Neural cell (in vitro differentiated cells): Measurements from ENCODE around the gene SYT17. TPM values are rescaled to one million over a fixed set of nuclear protein-coding genes. Genes with fewer than 3 reads are reported as not detected.

Experiments used
- H2AFZ ChIP-seq: fragments of 200-600, 300-800 bp; sonication (generic), shearing (Covaris generic); 2 replicates; pipeline ENCODE4 v1.6.0; 2014; ENCODE audit warnings: low read depth, mild to moderate bottlenecking, antibody characterized with exemption, low read length, moderate library complexity
- H3F3A ChIP-seq: fragments of 200-600 bp; shearing (Covaris generic); 2 replicates; pipeline ENCODE4 v1.6.1; 2016; ENCODE audit warnings: mild to moderate bottlenecking, moderate library complexity, mixed read lengths, antibody characterized with exemption, low read length; ENCODE audit not compliant: insufficient read depth, poor library complexity, severe bottlenecking
- H3K27ac ChIP-seq: fragments of 200-600, 300-800 bp; sonication (generic), shearing (Covaris generic); 2 replicates; pipeline ENCODE4 v1.5.1; 2014; ENCODE audit warnings: mild to moderate bottlenecking, low read length, moderate library complexity
- H3K27me3 ChIP-seq: fragments of 300-800, 200-600 bp; sonication (generic), shearing (Covaris generic); 2 replicates; pipeline ENCODE4 v1.6.0; 2014; ENCODE audit warnings: mild to moderate bottlenecking, low read depth, low read length, moderate library complexity; ENCODE audit not compliant: insufficient read depth
- H3K36me3 ChIP-seq: fragments of 300-800, 200-600 bp; sonication (generic), shearing (Covaris generic); 2 replicates; pipeline ENCODE4 v1.5.1; 2014; ENCODE audit warnings: mild to moderate bottlenecking, antibody characterized with exemption, low read length, moderate library complexity; ENCODE audit not compliant: insufficient read depth
- H3K4me2 ChIP-seq: fragments of 300-800, 200-600 bp; sonication (generic), shearing (Covaris generic); 2 replicates; pipeline ENCODE4 v1.6.0; 2014; ENCODE audit warnings: mild to moderate bottlenecking, low read length
- H3K4me3 ChIP-seq: fragments of 300-800, 200-600 bp; sonication (generic), shearing (Covaris generic); 2 replicates; pipeline ENCODE4 v1.5.1; 2014; ENCODE audit warnings: mild to moderate bottlenecking, low read length, moderate library complexity
- H3K79me2 ChIP-seq: fragments of 200-600 bp; shearing (Covaris generic); replicated peaks from 2 replicates; pipeline ENCODE4 v1.6.0; 2014; ENCODE audit warnings: mild to moderate bottlenecking, low read length, moderate library complexity; ENCODE audit not compliant: insufficient read depth
- H3K9ac ChIP-seq: fragments of 300-800, 200-600 bp; sonication (generic), shearing (Covaris generic); 2 replicates; pipeline ENCODE4 v1.6.1; 2016; ENCODE audit warnings: mild to moderate bottlenecking, low read length, mixed read lengths
- H3K9me2 ChIP-seq: fragments of 200-600 bp; shearing (Covaris generic); 2 replicates; pipeline ENCODE4 v1.6.1; 2016; ENCODE audit warnings: mild to moderate bottlenecking, low read length, mixed read lengths; ENCODE audit not compliant: insufficient read depth
- H3K9me3 ChIP-seq: fragments of 200-600, 300-800 bp; sonication (generic), shearing (Covaris generic); 2 replicates; pipeline ENCODE4 v1.6.1; 2016; ENCODE audit warnings: mild to moderate bottlenecking, mixed run types, low read length, moderate library complexity, mixed read lengths
- H4K20me1 ChIP-seq: fragments of 200-600 bp; shearing (Covaris generic); 2 replicates; pipeline ENCODE4 v1.6.1; 2016; ENCODE audit warnings: mild to moderate bottlenecking, mixed run types; ENCODE audit not compliant: insufficient read depth
- CTCF ChIP-seq: fragments of 450-650 bp; IDR thresholded peaks from 2 replicates; pipeline ENCODE4 v1.5.1; 2014; ENCODE audit warnings: antibody characterized with exemption, mild to moderate bottlenecking, moderate library complexity; ENCODE audit not compliant: poor library complexity, severe bottlenecking
- EP300 ChIP-seq: fragments of 450-650 bp; conservative IDR thresholded peaks from 2 replicates; pipeline ENCODE4 v1.6.1; 2014; ENCODE audit warnings: antibody characterized with exemption, mild to moderate bottlenecking, moderate library complexity; ENCODE audit not compliant: poor library complexity, severe bottlenecking
- EZH2 ChIP-seq: fragments of 200-600, 300-800 bp; shearing (Covaris generic), sonication (generic); IDR thresholded peaks from 2 replicates; pipeline ENCODE4 v1.6.1; 2014; ENCODE audit warnings: antibody characterized with exemption, low read length, borderline replicate concordance, mild to moderate bottlenecking; ENCODE audit not compliant: insufficient read depth, poor library complexity, severe bottlenecking
- MXI1 ChIP-seq: fragments of 450-650 bp; conservative IDR thresholded peaks from 2 replicates; pipeline ENCODE4 v1.6.1; 2014; ENCODE audit warnings: antibody characterized with exemption, mild to moderate bottlenecking; ENCODE audit not compliant: poor library complexity, severe bottlenecking
- POLR2AphosphoS5 ChIP-seq: IDR thresholded peaks from 2 replicates; pipeline ENCODE4 v1.6.1; 2012
- RAD21 ChIP-seq: fragments of 450-650 bp; conservative IDR thresholded peaks from 2 replicates; pipeline ENCODE4 v1.6.1; 2014; ENCODE audit warnings: antibody characterized with exemption, mild to moderate bottlenecking, moderate library complexity
- SMC3 ChIP-seq: fragments of 450-650 bp; conservative IDR thresholded peaks from 2 replicates; pipeline ENCODE4 v1.6.1; 2014; ENCODE audit warnings: antibody characterized with exemption, mild to moderate bottlenecking, moderate library complexity; ENCODE audit not compliant: poor library complexity
- TAF1 ChIP-seq: IDR thresholded peaks from 2 replicates; pipeline ENCODE4 v1.6.1; 2012; ENCODE audit warnings: low read depth
- polyA plus RNA-seq: library from polyadenylated mRNA; depleted of rRNA; stranded (reverse); fragments of >200 nt; gene quantifications from 2 replicates; pipeline ENCODE4 v1.2.3, GENCODE V29; 2014
- TF ChIP-seq, protein P1 (sequence below): IDR thresholded peaks from 2 replicates; pipeline ENCODE4 v1.6.1; 2012; ENCODE audit warnings: borderline replicate concordance

Gene SYT17
- polyA plus RNA-seq, 1 donor from 2014 or later = 3.0 TPM

DNA sequence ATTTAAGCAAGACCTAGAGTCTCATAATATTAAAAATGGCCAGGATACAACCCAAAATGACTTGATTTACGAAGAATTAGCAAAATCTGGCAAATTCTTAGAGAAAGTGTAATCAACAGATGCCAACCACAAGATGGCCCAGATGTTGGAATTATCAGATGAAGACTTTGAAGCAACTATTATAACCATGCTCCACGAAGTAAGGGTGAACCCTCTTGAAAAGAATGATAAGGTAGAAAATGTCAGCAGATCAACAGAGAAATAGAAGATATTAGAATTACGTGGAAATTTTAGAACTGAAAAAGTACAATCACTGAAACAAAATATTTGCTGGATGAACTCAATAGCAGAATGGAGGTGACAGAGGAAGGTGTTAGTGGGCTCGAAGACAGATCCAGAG, 67.4 kb downstream of the SYT17 start:
- H3K9ac ChIP-seq = no peak overlapping the region
- H4K20me1 ChIP-seq = no peaks in the 10 kb centered on the region
- no peak for TF ChIP-seq RAD21
- no peak for TF ChIP-seq TAF1
- TF ChIP-seq, protein P1, sequence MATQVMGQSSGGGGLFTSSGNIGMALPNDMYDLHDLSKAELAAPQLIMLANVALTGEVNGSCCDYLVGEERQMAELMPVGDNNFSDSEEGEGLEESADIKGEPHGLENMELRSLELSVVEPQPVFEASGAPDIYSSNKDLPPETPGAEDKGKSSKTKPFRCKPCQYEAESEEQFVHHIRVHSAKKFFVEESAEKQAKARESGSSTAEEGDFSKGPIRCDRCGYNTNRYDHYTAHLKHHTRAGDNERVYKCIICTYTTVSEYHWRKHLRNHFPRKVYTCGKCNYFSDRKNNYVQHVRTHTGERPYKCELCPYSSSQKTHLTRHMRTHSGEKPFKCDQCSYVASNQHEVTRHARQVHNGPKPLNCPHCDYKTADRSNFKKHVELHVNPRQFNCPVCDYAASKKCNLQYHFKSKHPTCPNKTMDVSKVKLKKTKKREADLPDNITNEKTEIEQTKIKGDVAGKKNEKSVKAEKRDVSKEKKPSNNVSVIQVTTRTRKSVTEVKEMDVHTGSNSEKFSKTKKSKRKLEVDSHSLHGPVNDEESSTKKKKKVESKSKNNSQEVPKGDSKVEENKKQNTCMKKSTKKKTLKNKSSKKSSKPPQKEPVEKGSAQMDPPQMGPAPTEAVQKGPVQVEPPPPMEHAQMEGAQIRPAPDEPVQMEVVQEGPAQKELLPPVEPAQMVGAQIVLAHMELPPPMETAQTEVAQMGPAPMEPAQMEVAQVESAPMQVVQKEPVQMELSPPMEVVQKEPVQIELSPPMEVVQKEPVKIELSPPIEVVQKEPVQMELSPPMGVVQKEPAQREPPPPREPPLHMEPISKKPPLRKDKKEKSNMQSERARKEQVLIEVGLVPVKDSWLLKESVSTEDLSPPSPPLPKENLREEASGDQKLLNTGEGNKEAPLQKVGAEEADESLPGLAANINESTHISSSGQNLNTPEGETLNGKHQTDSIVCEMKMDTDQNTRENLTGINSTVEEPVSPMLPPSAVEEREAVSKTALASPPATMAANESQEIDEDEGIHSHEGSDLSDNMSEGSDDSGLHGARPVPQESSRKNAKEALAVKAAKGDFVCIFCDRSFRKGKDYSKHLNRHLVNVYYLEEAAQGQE = no peak
- no peak for TF ChIP-seq CTCF
- TF ChIP-seq EP300 = no peak
- no peak for TF ChIP-seq MXI1
- no peak for TF ChIP-seq SMC3
- TF ChIP-seq POLR2AphosphoS5 = no peak
- no peak for TF ChIP-seq EZH2
- no peaks in the 10 kb centered on the region for H3K79me2 ChIP-seq
- no peaks in the 10 kb centered on the region for H3K9me2 ChIP-seq
- no peak overlapping the region for H3K4me3 ChIP-seq
- no peak overlapping the region for H3K4me2 ChIP-seq
- H3F3A ChIP-seq = no peaks in the 10 kb centered on the region
- no peak overlapping the region for H3K27ac ChIP-seq
- H3K36me3 ChIP-seq = no peaks in the 10 kb centered on the region
- no peak overlapping the region for H2AFZ ChIP-seq
- no peaks in the 10 kb centered on the region for H3K27me3 ChIP-seq
- peaks cover 3% of the 10 kb centered on the region for H3K9me3 ChIP-seq

DNA sequence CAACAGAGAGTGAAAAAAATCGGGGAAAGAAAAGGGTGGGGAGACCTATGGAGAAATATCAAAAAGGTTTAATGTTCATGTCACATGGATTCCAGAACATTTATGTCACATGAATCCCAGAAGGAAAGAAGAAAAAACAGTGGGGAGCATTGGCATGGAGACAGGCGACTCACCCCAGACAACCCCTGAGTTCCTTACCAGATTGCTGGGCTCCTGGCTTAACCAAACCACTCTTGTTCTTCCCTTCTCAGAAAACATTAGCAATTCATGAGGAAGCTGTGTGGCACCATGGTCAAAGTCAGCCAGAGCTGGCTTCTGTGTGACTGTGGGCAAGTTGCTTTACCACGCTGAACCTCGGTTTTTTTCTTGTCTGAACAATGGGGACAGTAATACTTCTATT, 67.8 kb downstream of the SYT17 start:
- Histone ChIP-seq H3K4me2 (no peak overlapping the region), H3K9ac (no peak overlapping the region), H2AFZ (no peak overlapping the region), H3K36me3 (no peaks in the 10 kb centered on the region), H3K4me3 (no peak overlapping the region), H3K9me2 (no peaks in the 10 kb centered on the region), H3K27ac (no peak overlapping the region), H4K20me1 (no peaks in the 10 kb centered on the region), H3K27me3 (no peaks in the 10 kb centered on the region), H3K9me3 (peaks cover 3% of the 10 kb centered on the region), H3F3A (no peaks in the 10 kb centered on the region), H3K79me2 (no peaks in the 10 kb centered on the region)
- TF ChIP-seq EP300 (no peak), SMC3 (no peak), RAD21 (no peak), TAF1 (no peak), MXI1 (no peak), POLR2AphosphoS5 (no peak), CTCF (no peak)
- TF ChIP-seq, protein P1 = no peak
